GM23338 (cell line): Measurements from ENCODE around the gene CYBRD1. TPM values are rescaled to one million over a fixed set of nuclear protein-coding genes. Genes with fewer than 3 reads are reported as not detected.

Source experiments
- ATAC-seq: fragments of 200-7000 bp; cut with Tn5 transposase; 3 replicates; pipeline ENCODE4 v1.9.1; 2020
- DNase-seq: peaks from one replicate; pipeline ENCODE4 v3.0.0-alpha.2; 2015; ENCODE audit warnings: low spot score
- H2AFZ ChIP-seq: fragments of 200-600 bp; sonication (generic); 2 replicates; pipeline ENCODE4 v1.8.0; 2016; ENCODE audit warnings: antibody characterized with exemption, mild to moderate bottlenecking, moderate library complexity
- H3F3A ChIP-seq: fragments of 200-600 bp; sonication (generic); replicated peaks from 2 replicates; pipeline ENCODE4 v1.8.0; 2017; ENCODE audit warnings: antibody characterized with exemption, mixed run types, low read depth
- H3K27ac ChIP-seq: fragments of 200-600 bp; sonication (generic); 2 replicates; pipeline ENCODE4 v1.6.1; 2016; ENCODE audit warnings: low read depth
- H3K27me3 ChIP-seq: fragments of 200-600 bp; sonication (generic); 2 replicates; pipeline ENCODE4 v1.8.0; 2016; ENCODE audit warnings: mild to moderate bottlenecking, mixed run types, moderate library complexity; ENCODE audit not compliant: insufficient read depth
- H3K36me3 ChIP-seq: fragments of 200-600 bp; sonication (generic); 2 replicates; pipeline ENCODE4 v1.8.0; 2016; ENCODE audit warnings: mild to moderate bottlenecking; ENCODE audit not compliant: insufficient read depth
- H3K4me1 ChIP-seq: fragments of 200-600 bp; sonication (generic); 2 replicates; pipeline ENCODE4 v1.8.0; 2016; ENCODE audit warnings: mild to moderate bottlenecking, moderate library complexity; ENCODE audit not compliant: insufficient read depth
- H3K4me2 ChIP-seq: fragments of 200-600 bp; sonication (generic); 2 replicates; pipeline ENCODE4 v1.7.1; 2017; ENCODE audit warnings: mixed run types
- H3K4me3 ChIP-seq: fragments of 200-600 bp; sonication (generic); 2 replicates; pipeline ENCODE4 v1.6.1; 2016; ENCODE audit warnings: mixed run types
- H3K79me2 ChIP-seq: fragments of 200-600 bp; sonication (generic); replicated peaks from 2 replicates; pipeline ENCODE4 v1.8.0; 2017; ENCODE audit warnings: mild to moderate bottlenecking; ENCODE audit not compliant: insufficient read depth
- H3K9me2 ChIP-seq: fragments of 200-600 bp; sonication (generic); 2 replicates; pipeline ENCODE4 v1.8.0; 2017; ENCODE audit not compliant: insufficient read depth
- H4K20me1 ChIP-seq: fragments of 200-600 bp; sonication (generic); replicated peaks from 2 replicates; pipeline ENCODE4 v1.8.0; 2017; ENCODE audit warnings: mild to moderate bottlenecking; ENCODE audit not compliant: insufficient read depth
- H3K27ac Mint-ChIP-seq: 2 replicates; pipeline ENCODE4 v1.8.0; 2020; ENCODE audit warnings: inconsistent platforms, mild to moderate bottlenecking, moderate library complexity, mixed read lengths
- H3K27me3 Mint-ChIP-seq: 3 replicates; pipeline ENCODE4 v1.8.0; 2022; ENCODE audit warnings: low read depth, mild to moderate bottlenecking, moderate library complexity, mixed read lengths, inconsistent platforms; ENCODE audit not compliant: insufficient read depth, poor library complexity
- H3K36me3 Mint-ChIP-seq: 3 replicates; pipeline ENCODE4 v1.8.0; 2021; ENCODE audit warnings: low read depth, mild to moderate bottlenecking, inconsistent platforms, moderate library complexity, mixed read lengths
- H3K4me1 Mint-ChIP-seq: 3 replicates; pipeline ENCODE4 v1.8.0; 2020; ENCODE audit warnings: mild to moderate bottlenecking, inconsistent platforms, mixed read lengths
- H3K4me3 Mint-ChIP-seq: 3 replicates; pipeline ENCODE4 v1.8.0; 2021; ENCODE audit warnings: moderate library complexity, mild to moderate bottlenecking, inconsistent platforms, mixed read lengths
- H3K9me3 Mint-ChIP-seq: 3 replicates; pipeline ENCODE4 v1.8.0; 2020; ENCODE audit warnings: moderate library complexity, mild to moderate bottlenecking, inconsistent platforms, mixed read lengths
- CREB1 ChIP-seq: fragments of 250-450 bp; sonication (Bioruptor Pico); IDR thresholded peaks from 2 replicates; pipeline ENCODE4 v1.5.0; 2020; ENCODE audit warnings: low read depth, mild to moderate bottlenecking, moderate library complexity
- CTCF ChIP-seq, 2 experiments: fragments of 200-600 bp in 1 of 2; sonication (generic) in 1 of 2; conservative IDR thresholded peaks; 2 replicates each; pipeline versions ENCODE4 v1.5.1 to v1.6.1; 2016 to 2017; ENCODE audit warnings: antibody characterized with exemption in 2 of 2, low read depth in 2 of 2, mild to moderate bottlenecking in 2 of 2, moderate library complexity in 1 of 2
- EZH2 ChIP-seq: fragments of 200-600 bp; sonication (generic); IDR thresholded peaks from one replicate; pipeline ENCODE4 v1.8.0; 2017; ENCODE audit warnings: antibody characterized with exemption, mild to moderate bottlenecking, low read depth; ENCODE audit not compliant: unreplicated experiment
- EZH2phosphoT487 ChIP-seq: fragments of 200-600 bp; sonication (generic); IDR thresholded peaks from one replicate; pipeline ENCODE4 v1.8.1; 2018; ENCODE audit warnings: antibody characterized with exemption; ENCODE audit not compliant: unreplicated experiment
- JUNB ChIP-seq: IDR thresholded peaks from one replicate; pipeline ENCODE4 v1.6.1; 2016; ENCODE audit warnings: antibody characterized with exemption; ENCODE audit not compliant: unreplicated experiment
- NANOG ChIP-seq: IDR thresholded peaks from 2 replicates; pipeline ENCODE4 v1.6.1; 2016; ENCODE audit warnings: antibody characterized with exemption, borderline replicate concordance
- STAT1 ChIP-seq: IDR thresholded peaks from one replicate; pipeline ENCODE4 v1.6.1; 2016; ENCODE audit warnings: antibody characterized with exemption; ENCODE audit not compliant: unreplicated experiment
- ZNF114 ChIP-seq: fragments of 250-450 bp; sonication (Bioruptor Pico); IDR thresholded peaks from 2 replicates; pipeline ENCODE4 v1.5.0; 2020; ENCODE audit warnings: mild to moderate bottlenecking, moderate library complexity
- ZNF331 ChIP-seq: fragments of 250-450 bp; sonication (Bioruptor Pico); IDR thresholded peaks from 2 replicates; pipeline ENCODE4 v1.5.0; 2020; ENCODE audit warnings: low read depth, mild to moderate bottlenecking, moderate library complexity
- ZNF462 ChIP-seq: fragments of 250-450 bp; sonication (Bioruptor Pico); IDR thresholded peaks from 2 replicates; pipeline ENCODE4 v1.5.0; 2020; ENCODE audit warnings: mild to moderate bottlenecking, moderate library complexity
- polyA plus RNA-seq: library from polyadenylated mRNA; unstranded; fragments of >200 nt; fragmentation: Nextera tagmentation; extraction: Ambion mirVana; gene quantifications from 2 replicates; pipeline ENCODE4 v1.2.1, GENCODE V29; 2016
- total RNA-seq: library from RNA; depleted of rRNA; stranded (reverse); fragments of >200 nt; shearing (Covaris generic); gene quantifications from 2 replicates; pipeline ENCODE4 v1.2.3, GENCODE V29; 2014

CYBRD1 gene
- total and polyA plus RNA-seq, 2 experiments from 2014 or later: 3.4 to 5.3 TPM

- H3K4me3 ChIP-seq: no peak overlapping the region
- DNase-seq: peak; percentile 49
- H3K27ac Mint-ChIP-seq: no peak overlapping the region
These were observed 7.6 kb downstream of the CYBRD1 start for GRCh38 chr2:171529914-171530313.

GRCh38 chr2:171530378-171530777 is 8.1 kb downstream of the CYBRD1 start:
- peaks cover 15% of the 10 kb centered on the region for H3K36me3 Mint-ChIP-seq
- Histone ChIP-seq H3K4me3 (no peak overlapping the region), H3F3A (no peaks in the 10 kb centered on the region), H3K27me3 (no peaks in the 10 kb centered on the region), H3K4me1 (no peaks in the 10 kb centered on the region), H3K9me2 (no peaks in the 10 kb centered on the region), H3K4me2 (no peak overlapping the region), H2AFZ (no peak overlapping the region), H3K79me2 (peaks cover 38% of the 10 kb centered on the region), H3K27ac (peak overlapping the region; percentile 15; the same call in 1 of the 2 replicates), H3K36me3 (no peaks in the 10 kb centered on the region), H4K20me1 (no peaks in the 10 kb centered on the region)
- no peak overlapping the region for H3K27ac Mint-ChIP-seq
- DNase-seq (no peak), ATAC-seq (no peak)
- H3K9me3 Mint-ChIP-seq: peaks cover 5% of the 10 kb centered on the region; the same call in 2 of the 3 replicates
- H3K27me3 Mint-ChIP-seq: peaks cover 3% of the 10 kb centered on the region
- no peak overlapping the region for H3K4me3 Mint-ChIP-seq
- 0 out of 3 replicates have a peak, but pooled peaks cover under 1% of the 10 kb centered on the region for H3K4me1 Mint-ChIP-seq
- TF ChIP-seq ZNF462 (CRISPR knock-in tag): no peak
- no peak for TF ChIP-seq STAT1
- TF ChIP-seq CREB1 (CRISPR knock-in tag): no peak
- TF ChIP-seq ZNF331 (CRISPR knock-in tag): no peak
- TF ChIP-seq EZH2phosphoT487: no peak
- no peak for TF ChIP-seq JUNB
- TF ChIP-seq NANOG: no peak

More at GRCh38 chr2:171529914-171530313, 7.6 kb downstream of the CYBRD1 start:
- Histone ChIP-seq H3K4me2 (no peak overlapping the region), H3F3A (no peaks in the 10 kb centered on the region), H2AFZ (no peak overlapping the region), H3K4me1 (no peaks in the 10 kb centered on the region), H3K79me2 (peaks cover 43% of the 10 kb centered on the region), H3K27me3 (no peaks in the 10 kb centered on the region), H4K20me1 (no peaks in the 10 kb centered on the region), H3K9me2 (no peaks in the 10 kb centered on the region), H3K36me3 (no peaks in the 10 kb centered on the region), H3K27ac (no peak overlapping the region)
- Mint-ChIP-seq H3K36me3 (peaks cover 15% of the 10 kb centered on the region), H3K27me3 (peaks cover 2% of the 10 kb centered on the region), H3K9me3 (peaks cover 5% of the 10 kb centered on the region; the same call in 2 of the 3 replicates), H3K4me3 (no peak overlapping the region), H3K4me1 (peaks cover 5% of the 10 kb centered on the region; the same call in 1 of the 3 replicates)
- TF ChIP-seq CREB1 (CRISPR knock-in tag): no peak
- TF ChIP-seq EZH2: no peak
- TF ChIP-seq ZNF114: no peak
- peak; percentile 71 to 87 for TF ChIP-seq CTCF (conservative IDR thresholded peaks at IDR 0.05; ENCODE audit: low read depth in 2 of 2)
- ATAC-seq: peak; percentile 34; the same call in 2 of the 3 replicates
